D721Med (cell line): Measurements from ENCODE around the gene GNAT3.

ENCODE experiments used
- DNase-seq: peaks from one replicate; pipeline ENCODE4 v3.0.0; 2011; ENCODE audit warnings: low spot score; ENCODE audit not compliant: insufficient read length
- FAIRE-seq: peaks from 2 replicates; lab custom pipeline; 2011; peaks lifted over from hg19 to GRCh38; lab: Jason Lieb, UNC
- TF ChIP-seq, protein P1 (sequence below): IDR thresholded peaks from 2 replicates; pipeline ENCODE4 v1.5.1; 2012; ENCODE audit warnings: mild to moderate bottlenecking, control low read depth; ENCODE audit not compliant: insufficient read depth; ENCODE audit errors: missing control alignments

The GNAT3 gene

DNA sequence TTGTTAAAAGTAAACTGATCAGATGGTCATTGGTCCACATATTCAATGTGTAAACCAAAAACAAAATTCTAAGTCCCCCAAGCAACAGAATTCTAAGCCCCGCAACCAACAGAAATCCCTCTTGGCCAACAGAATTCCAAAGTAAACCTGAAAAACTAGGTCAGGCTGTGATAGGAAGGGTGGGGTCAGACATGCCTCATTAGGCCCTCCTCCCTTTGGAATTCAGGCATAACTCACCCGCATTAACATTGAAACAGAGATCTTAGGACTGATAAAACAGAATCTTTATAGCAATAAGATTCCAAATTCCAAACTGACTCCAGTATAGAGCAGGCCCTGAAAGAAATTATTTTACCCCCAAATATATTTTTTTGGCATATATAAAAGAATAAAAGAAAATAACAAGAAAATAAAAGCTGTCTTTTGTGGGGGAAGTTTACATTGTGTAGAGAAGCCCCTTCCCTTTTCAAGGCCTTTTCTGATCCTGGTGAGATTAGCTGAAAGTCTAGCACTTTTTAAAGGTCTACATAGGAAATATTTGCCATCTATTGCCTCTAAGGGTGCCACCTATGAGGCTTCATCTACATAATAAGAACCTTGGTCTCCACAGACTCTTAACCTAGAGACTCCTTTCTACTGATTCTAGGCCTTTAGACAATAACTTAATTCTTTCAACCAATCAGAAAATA lies 30.5 kb downstream of the GNAT3 start:
- TF ChIP-seq, protein P1, sequence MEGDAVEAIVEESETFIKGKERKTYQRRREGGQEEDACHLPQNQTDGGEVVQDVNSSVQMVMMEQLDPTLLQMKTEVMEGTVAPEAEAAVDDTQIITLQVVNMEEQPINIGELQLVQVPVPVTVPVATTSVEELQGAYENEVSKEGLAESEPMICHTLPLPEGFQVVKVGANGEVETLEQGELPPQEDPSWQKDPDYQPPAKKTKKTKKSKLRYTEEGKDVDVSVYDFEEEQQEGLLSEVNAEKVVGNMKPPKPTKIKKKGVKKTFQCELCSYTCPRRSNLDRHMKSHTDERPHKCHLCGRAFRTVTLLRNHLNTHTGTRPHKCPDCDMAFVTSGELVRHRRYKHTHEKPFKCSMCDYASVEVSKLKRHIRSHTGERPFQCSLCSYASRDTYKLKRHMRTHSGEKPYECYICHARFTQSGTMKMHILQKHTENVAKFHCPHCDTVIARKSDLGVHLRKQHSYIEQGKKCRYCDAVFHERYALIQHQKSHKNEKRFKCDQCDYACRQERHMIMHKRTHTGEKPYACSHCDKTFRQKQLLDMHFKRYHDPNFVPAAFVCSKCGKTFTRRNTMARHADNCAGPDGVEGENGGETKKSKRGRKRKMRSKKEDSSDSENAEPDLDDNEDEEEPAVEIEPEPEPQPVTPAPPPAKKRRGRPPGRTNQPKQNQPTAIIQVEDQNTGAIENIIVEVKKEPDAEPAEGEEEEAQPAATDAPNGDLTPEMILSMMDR: no peak
- no peak for FAIRE-seq
- no peak for DNase-seq

DNA sequence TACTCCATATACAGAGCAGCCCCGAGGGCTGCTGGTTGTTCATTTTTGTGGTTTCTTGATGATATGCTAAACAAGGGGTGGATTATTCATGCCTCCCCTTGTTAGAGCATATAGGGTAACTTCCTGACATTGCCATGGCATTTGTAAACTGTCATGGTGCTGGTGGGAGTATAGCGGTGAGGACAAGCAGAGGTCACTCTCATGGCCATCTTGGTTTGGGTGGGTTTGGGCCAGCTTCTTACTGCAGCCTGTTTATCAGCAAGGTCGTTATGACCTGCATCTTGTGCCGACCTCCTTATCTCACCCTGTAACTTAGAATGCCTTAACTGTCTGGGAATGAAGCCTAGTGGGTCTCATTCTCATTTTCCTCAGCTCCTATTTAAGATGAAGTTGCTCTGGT lies 31.3 kb downstream of the GNAT3 start:
- DNase-seq (no peak), FAIRE-seq (no peak)
- TF ChIP-seq, protein P1: no peak

DNA sequence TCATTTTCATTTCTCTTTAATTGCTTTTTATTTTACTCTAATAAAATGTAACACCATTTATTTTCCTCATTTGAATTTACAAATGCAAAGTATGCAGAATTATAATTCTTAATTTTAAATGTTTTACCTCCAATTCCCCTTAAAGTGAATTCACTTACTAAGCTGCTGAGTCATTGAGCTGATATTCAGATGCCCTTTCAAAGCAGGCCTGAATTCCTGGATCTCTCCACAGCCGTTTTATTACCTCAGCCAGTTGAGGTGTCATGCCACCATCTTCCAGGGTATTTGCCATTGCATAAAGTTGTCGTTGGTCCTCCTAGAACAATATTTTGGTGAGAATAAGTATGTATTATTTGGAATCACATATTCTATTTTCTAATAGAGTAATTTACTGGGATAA lies 33.2 kb downstream of the GNAT3 start:
- FAIRE-seq: no peak
- DNase-seq: no peak
- TF ChIP-seq, protein P1: no peak

DNA sequence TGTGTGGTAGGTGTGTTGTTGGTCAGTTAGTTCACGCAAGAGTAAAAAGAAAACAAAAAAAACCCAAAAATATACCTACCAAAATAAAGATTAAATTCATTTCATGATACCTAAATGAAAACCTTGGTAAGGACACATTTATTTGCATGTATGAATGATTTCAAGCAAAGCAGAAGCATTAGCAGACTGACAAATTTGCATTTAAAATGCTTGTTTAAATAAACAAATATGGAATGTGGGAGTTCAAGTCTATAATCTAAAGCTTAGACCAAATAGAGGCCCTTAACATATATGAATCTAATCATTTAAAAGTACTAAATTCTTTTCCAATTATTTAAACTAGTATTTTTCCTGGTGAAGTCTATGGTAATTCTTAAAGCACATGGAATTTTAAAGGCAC lies 35.8 kb downstream of the GNAT3 start:
- DNase-seq (no peak), FAIRE-seq (no peak)
- TF ChIP-seq, protein P1: no peak

DNA sequence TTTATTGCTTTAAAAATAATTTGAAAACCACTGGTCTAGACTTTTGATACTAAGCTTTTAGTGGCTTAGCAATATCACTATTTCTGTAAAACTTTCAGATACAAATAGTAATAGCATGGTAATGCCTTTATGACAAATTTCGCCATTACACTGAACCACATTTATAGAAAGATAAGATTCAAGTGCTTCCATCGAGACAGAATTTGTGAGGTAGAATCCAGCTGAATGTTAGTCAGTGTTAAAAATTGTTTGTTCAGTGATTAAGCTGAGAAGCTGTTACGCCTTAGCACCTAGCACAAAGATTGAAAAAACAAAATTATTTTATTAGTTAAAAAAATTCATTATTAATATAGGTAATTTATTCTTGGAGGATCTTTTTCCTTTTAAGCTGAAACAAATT lies 36.5 kb downstream of the GNAT3 start:
- FAIRE-seq (no peak), DNase-seq (no peak)
- TF ChIP-seq, protein P1: no peak

- TF ChIP-seq, protein P1: no peak
- DNase-seq (no peak), FAIRE-seq (no peak)
These were observed 38.1 kb downstream of the GNAT3 start for GRCh38 chr7:80473751-80474150.

GRCh38 chr7:80472491-80473200 lies 39.2 kb downstream of the GNAT3 start:
- no peak for DNase-seq
- FAIRE-seq: no peak
- TF ChIP-seq, protein P1: no peak
